Cardiac muscle cell (in vitro differentiated cells and primary cell): Measurements from ENCODE around the gene CACNA1H. TPM values are rescaled to one million over a fixed set of nuclear protein-coding genes. Genes with fewer than 3 reads are reported as not detected.

ENCODE experiments used
- DNase-seq, 2 donors: peaks; one replicate each; pipeline versions ENCODE4 v3.0.0 to v3.0.0-alpha.2; 2010 to 2017; ENCODE audit warnings: low read depth in 1 of 2, low spot score in 1 of 2
- H3K27ac ChIP-seq: fragments of 200-600 bp; sonication (generic); 2 replicates; pipeline ENCODE4 v1.5.1; 2016
- H3K27me3 ChIP-seq: fragments of 200-600 bp; sonication (generic); 2 replicates; pipeline ENCODE4 v1.6.0; 2016; ENCODE audit warnings: control low read depth
- H3K36me3 ChIP-seq: fragments of 200-600 bp; sonication (generic); 2 replicates; pipeline ENCODE4 v1.5.1; 2016; ENCODE audit warnings: control low read depth
- H3K4me1 ChIP-seq: fragments of 200-600 bp; sonication (generic); 2 replicates; pipeline ENCODE4 v1.8.1; 2017; ENCODE audit warnings: low read depth, mild to moderate bottlenecking, mixed run types
- H3K4me3 ChIP-seq: fragments of 200-600 bp; sonication (generic); 2 replicates; pipeline ENCODE4 v1.5.1; 2016; ENCODE audit warnings: mild to moderate bottlenecking
- H3K9me3 ChIP-seq: fragments of 200-600 bp; sonication (generic); 2 replicates; pipeline ENCODE4 v1.5.1; 2017; ENCODE audit warnings: low read depth, mild to moderate bottlenecking, control low read depth
- polyA plus RNA-seq: library from polyadenylated mRNA; unstranded; fragments of >200 nt; fragmentation: Nextera tagmentation; extraction: Ambion mirVana; gene quantifications from 2 replicates; pipeline ENCODE4 v1.2.1, GENCODE V29; 2016
- total RNA-seq: library from RNA; depleted of rRNA; stranded (reverse); fragments of >200 nt; gene quantifications from 2 replicates; pipeline ENCODE4 v1.2.3, GENCODE V29; 2016
- TF ChIP-seq, protein P1 (sequence below): IDR thresholded peaks from 2 replicates; pipeline ENCODE4 v1.5.1; 2012; ENCODE audit warnings: low read depth, mild to moderate bottlenecking, low read length

Gene CACNA1H
- total and polyA plus RNA-seq, 2 experiments from 2014 or later = 8.9 to 66.1 TPM

DNA sequence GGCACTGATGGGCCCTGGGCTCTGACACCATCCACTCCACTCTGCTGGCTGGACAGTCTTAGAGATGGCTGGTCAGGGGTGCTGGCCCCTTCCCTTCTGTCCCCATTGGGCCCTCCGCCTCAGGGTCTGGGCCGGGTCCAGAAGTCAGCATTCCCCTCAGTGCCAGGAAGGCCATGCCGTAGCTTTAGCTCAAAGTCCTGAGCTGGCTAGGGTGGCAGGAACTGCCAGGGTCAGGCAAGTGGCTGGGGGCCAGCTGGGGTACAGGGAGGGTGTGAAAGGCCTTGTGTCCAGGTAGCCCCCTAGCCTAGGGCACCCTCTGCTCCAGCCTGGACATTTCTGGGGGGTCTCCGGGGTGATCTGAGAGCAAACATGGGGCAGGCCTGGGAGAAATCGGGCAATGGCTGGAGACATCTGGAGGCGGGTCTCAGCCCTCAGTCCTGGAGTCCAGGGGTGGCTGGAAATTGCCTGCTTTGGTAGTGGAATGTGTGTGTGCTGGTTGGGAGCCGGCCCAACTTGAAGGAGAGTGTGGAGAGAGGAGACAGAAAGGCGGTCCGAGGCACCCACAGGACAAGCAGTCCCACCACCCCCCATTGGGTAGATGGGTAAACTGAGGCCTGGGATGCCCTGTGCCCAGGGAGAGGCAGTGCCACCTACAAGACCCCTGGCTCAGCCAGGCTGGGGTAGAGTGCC, 39.6 kb downstream of the CACNA1H start:
- Histone ChIP-seq H3K36me3 (no peaks in the 10 kb centered on the region), H3K9me3 (no peaks in the 10 kb centered on the region), H3K27ac (no peak overlapping the region), H3K4me3 (no peak overlapping the region), H3K4me1 (no peaks in the 10 kb centered on the region), H3K27me3 (no peaks in the 10 kb centered on the region)
- TF ChIP-seq, protein P1, sequence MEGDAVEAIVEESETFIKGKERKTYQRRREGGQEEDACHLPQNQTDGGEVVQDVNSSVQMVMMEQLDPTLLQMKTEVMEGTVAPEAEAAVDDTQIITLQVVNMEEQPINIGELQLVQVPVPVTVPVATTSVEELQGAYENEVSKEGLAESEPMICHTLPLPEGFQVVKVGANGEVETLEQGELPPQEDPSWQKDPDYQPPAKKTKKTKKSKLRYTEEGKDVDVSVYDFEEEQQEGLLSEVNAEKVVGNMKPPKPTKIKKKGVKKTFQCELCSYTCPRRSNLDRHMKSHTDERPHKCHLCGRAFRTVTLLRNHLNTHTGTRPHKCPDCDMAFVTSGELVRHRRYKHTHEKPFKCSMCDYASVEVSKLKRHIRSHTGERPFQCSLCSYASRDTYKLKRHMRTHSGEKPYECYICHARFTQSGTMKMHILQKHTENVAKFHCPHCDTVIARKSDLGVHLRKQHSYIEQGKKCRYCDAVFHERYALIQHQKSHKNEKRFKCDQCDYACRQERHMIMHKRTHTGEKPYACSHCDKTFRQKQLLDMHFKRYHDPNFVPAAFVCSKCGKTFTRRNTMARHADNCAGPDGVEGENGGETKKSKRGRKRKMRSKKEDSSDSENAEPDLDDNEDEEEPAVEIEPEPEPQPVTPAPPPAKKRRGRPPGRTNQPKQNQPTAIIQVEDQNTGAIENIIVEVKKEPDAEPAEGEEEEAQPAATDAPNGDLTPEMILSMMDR = no peak
- DNase-seq = no peak

DNA sequence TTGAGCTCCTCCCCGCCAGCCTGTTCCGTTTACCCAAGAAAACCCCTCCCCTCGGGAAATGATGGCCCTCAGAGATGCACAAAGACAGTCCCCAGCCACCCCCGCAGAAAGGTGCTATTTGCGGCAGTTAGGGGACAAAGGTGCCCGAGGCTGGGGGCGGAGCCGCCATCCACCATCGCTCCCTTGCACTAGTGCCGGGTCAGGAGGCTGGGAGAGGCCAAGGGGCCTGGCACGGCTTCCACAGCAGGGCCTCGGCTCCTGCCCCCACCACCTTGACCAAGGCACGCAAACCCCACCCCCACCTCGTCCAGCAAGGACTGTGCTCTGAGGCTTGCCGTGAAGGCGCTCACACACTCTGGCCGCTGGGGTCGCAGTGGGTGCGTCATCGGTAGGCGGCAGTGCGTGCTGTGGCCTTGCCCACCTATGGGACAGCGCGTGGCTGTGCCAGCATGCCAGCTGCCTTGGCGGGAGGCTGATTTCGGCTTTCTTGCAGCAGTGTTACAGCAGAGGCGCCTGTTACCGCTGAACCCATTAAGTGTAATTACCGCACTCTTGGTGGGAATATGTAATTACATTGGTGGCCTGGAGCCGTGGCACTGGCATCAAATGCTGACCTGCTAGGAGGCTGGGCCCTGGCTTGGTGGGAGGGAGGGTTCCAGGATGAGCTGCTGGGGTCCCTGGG, 40.4 kb downstream of the CACNA1H start:
- no peak for DNase-seq
- Histone ChIP-seq H3K9me3 (no peaks in the 10 kb centered on the region), H3K36me3 (no peaks in the 10 kb centered on the region), H3K27me3 (no peaks in the 10 kb centered on the region), H3K4me1 (no peaks in the 10 kb centered on the region), H3K4me3 (no peak overlapping the region), H3K27ac (no peak overlapping the region)
- TF ChIP-seq, protein P1 = no peak

DNA sequence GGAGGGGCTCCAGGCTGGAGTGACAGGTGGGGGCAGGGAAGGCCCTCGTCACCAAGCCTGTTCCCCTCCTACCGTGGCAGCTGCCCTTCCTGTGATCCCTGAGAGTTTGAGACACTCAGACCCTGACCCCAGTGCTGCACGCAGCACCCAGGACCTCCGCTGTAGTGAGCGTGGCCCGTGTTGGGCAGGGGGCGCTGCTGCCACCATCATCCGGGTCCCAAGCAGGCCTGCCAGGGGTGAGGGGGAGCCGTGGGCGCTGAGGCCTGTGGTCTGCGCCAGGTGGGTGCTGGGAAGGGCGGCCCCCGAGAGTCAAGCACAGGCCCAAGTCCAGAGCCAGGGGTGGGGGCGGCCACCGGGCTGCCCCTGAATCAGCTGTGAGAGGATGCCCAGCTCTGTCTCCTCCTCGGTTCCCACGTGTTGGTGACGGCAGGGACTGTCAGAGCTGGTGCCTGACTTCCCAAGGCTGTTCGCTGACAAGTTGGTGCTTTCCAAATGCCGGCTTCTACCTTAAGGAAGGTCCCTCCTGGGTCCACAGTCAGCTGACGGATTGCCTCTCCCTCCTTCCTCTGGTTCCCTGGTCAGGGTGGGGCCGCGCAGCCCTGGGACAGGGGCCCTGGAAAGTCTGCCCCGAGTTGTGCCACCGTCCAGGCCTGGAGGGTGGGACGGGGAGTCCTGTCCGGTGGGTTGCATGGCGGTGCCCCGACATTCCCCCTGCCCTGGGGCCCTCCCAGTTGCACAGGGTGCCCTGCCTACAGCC, 41.1 kb downstream of the CACNA1H start:
- no peak for DNase-seq
- Histone ChIP-seq H3K4me3 (no peak overlapping the region), H3K4me1 (no peaks in the 10 kb centered on the region), H3K9me3 (no peaks in the 10 kb centered on the region), H3K27ac (no peak overlapping the region), H3K27me3 (no peaks in the 10 kb centered on the region), H3K36me3 (no peaks in the 10 kb centered on the region)
- TF ChIP-seq, protein P1 = no peak

GRCh38 chr16:1194665-1195392, 41.9 kb downstream of the CACNA1H start:
- Histone ChIP-seq H3K9me3 (no peaks in the 10 kb centered on the region), H3K4me1 (no peaks in the 10 kb centered on the region), H3K4me3 (no peak overlapping the region), H3K27me3 (no peaks in the 10 kb centered on the region), H3K36me3 (no peaks in the 10 kb centered on the region), H3K27ac (no peak overlapping the region)
- TF ChIP-seq, protein P1 = peak; percentile 83
- DNase-seq = peak in 1 of 2 donors; percentile 45

DNA sequence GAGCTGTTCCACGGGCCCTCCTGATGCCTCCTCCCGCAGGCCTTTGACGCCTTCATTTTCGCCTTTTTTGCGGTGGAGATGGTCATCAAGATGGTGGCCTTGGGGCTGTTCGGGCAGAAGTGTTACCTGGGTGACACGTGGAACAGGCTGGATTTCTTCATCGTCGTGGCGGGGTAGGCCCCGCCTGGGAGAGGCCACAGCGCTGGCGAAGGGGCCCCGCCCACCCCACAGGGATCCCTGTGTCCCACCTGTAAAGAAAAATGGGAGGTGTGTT, 42.4 kb downstream of the CACNA1H start:
- TF ChIP-seq, protein P1 = no peak
- Histone ChIP-seq H3K27ac (no peak overlapping the region), H3K4me3 (no peak overlapping the region), H3K27me3 (no peaks in the 10 kb centered on the region), H3K36me3 (no peaks in the 10 kb centered on the region), H3K4me1 (no peaks in the 10 kb centered on the region), H3K9me3 (no peaks in the 10 kb centered on the region)
- DNase-seq = no peak
